Liver (tissue), 9 donors: Measurements from ENCODE around the gene FRAS1. TPM values are rescaled to one million over a fixed set of nuclear protein-coding genes. Genes with fewer than 3 reads are reported as not detected.

ENCODE experiments used
- DNase-seq: peaks from one replicate; pipeline ENCODE4 v3.0.0-alpha.2; 2017; ENCODE audit warnings: low spot score
- H3K27ac ChIP-seq, 2 donors: one replicate each; pipeline ENCODE4 v1.7.0; 2013; ENCODE audit warnings: inconsistent platforms in 2 of 2, low read length in 2 of 2, control low read depth in 1 of 2, low read depth in 1 of 2, mild to moderate bottlenecking in 1 of 2
- H3K27me3 ChIP-seq, 4 donors: one replicate each; pipeline versions ENCODE4 v1.6.1 to v1.7.0; 2013; ENCODE audit warnings: low read length in 3 of 4, inconsistent platforms in 1 of 4, mild to moderate bottlenecking in 1 of 4, moderate library complexity in 1 of 4; ENCODE audit not compliant: control insufficient read depth in 4 of 4, insufficient read depth in 4 of 4
- H3K36me3 ChIP-seq, 4 donors: one replicate each; pipeline versions ENCODE4 v1.6.1 to v1.7.0; 2013; ENCODE audit warnings: low read length in 3 of 4, mild to moderate bottlenecking in 3 of 4, low read depth in 1 of 4, moderate library complexity in 1 of 4; ENCODE audit not compliant: control insufficient read depth in 4 of 4, insufficient read depth in 3 of 4
- H3K4me1 ChIP-seq, 4 donors: one replicate each; pipeline versions ENCODE4 v1.6.1 to v1.7.0; 2013; ENCODE audit warnings: low read length in 3 of 4, mild to moderate bottlenecking in 3 of 4, moderate library complexity in 1 of 4; ENCODE audit not compliant: control insufficient read depth in 4 of 4, insufficient read depth in 4 of 4
- H3K4me3 ChIP-seq, 3 donors: one replicate each; pipeline versions ENCODE4 v1.6.1 to v1.7.0; 2013; ENCODE audit warnings: low read length in 3 of 3, control low read depth in 1 of 3, low read depth in 1 of 3, mild to moderate bottlenecking in 1 of 3
- H3K9ac ChIP-seq, 2 donors: one replicate each; pipeline ENCODE4 v1.7.0; 2013; ENCODE audit warnings: low read length in 2 of 2, mild to moderate bottlenecking in 2 of 2, moderate library complexity in 2 of 2, control low read depth in 1 of 2, low read depth in 1 of 2
- H3K9me3 ChIP-seq, 4 donors: one replicate each; pipeline versions ENCODE4 v1.6.1 to v1.7.0; 2013; ENCODE audit warnings: low read length in 3 of 4; ENCODE audit not compliant: control insufficient read depth in 4 of 4
- ATF3 ChIP-seq: IDR thresholded peaks from 2 replicates; pipeline ENCODE4 v1.6.1; 2016; ENCODE audit warnings: antibody characterized with exemption
- CTCF ChIP-seq: fragments of 150-350 bp; IDR thresholded peaks from 2 replicates; pipeline ENCODE4 v1.5.1; 2017; ENCODE audit warnings: improper control_type of control experiment, low read depth, low read length; ENCODE audit not compliant: missing input control
- EGR1 ChIP-seq, 2 donors: IDR thresholded peaks; 2 replicates each; pipeline ENCODE4 v1.6.1; 2016 to 2018; ENCODE audit warnings: antibody characterized with exemption in 2 of 2, low read depth in 2 of 2
- FOXA1 ChIP-seq: IDR thresholded peaks from 2 replicates; pipeline ENCODE4 v1.6.1; 2016; ENCODE audit warnings: antibody characterized with exemption
- FOXA2 ChIP-seq: IDR thresholded peaks from 2 replicates; pipeline ENCODE4 v1.6.1; 2016; ENCODE audit warnings: antibody characterized with exemption
- GABPA ChIP-seq, 2 donors: IDR thresholded peaks in 1 of 2; conservative IDR thresholded peaks in 1 of 2; 2 replicates each; pipeline ENCODE4 v1.6.1; 2016; ENCODE audit warnings: antibody characterized with exemption in 2 of 2, mild to moderate bottlenecking in 1 of 2, moderate library complexity in 1 of 2
- HNF4A ChIP-seq, 2 donors: conservative IDR thresholded peaks; 2 replicates each; pipeline ENCODE4 v1.6.1; 2016; ENCODE audit warnings: antibody characterized with exemption in 2 of 2, mild to moderate bottlenecking in 2 of 2
- HNF4G ChIP-seq: IDR thresholded peaks from 2 replicates; pipeline ENCODE4 v1.6.1; 2016; ENCODE audit warnings: antibody characterized with exemption
- NR2F2 ChIP-seq: IDR thresholded peaks from 2 replicates; pipeline ENCODE4 v1.6.1; 2016; ENCODE audit warnings: antibody characterized with exemption
- RAD21 ChIP-seq, 2 donors: IDR thresholded peaks; 2 replicates each; pipeline ENCODE4 v1.6.1; 2016; ENCODE audit warnings: antibody characterized with exemption in 2 of 2, mild to moderate bottlenecking in 2 of 2
- RXRA ChIP-seq, 2 donors: IDR thresholded peaks; 2 replicates each; pipeline ENCODE4 v1.6.1; 2017 to 2018; ENCODE audit warnings: antibody characterized with exemption in 2 of 2, mild to moderate bottlenecking in 1 of 2
- SP1 ChIP-seq: IDR thresholded peaks from 2 replicates; pipeline ENCODE4 v1.6.1; 2018; ENCODE audit warnings: antibody characterized with exemption, mild to moderate bottlenecking
- TAF1 ChIP-seq: conservative IDR thresholded peaks from 2 replicates; pipeline ENCODE4 v1.6.1; 2016; ENCODE audit warnings: antibody characterized with exemption, mild to moderate bottlenecking
- YY1 ChIP-seq: IDR thresholded peaks from 2 replicates; pipeline ENCODE4 v1.6.1; 2016; ENCODE audit warnings: antibody characterized with exemption, mild to moderate bottlenecking
- ZBTB33 ChIP-seq: IDR thresholded peaks from 2 replicates; pipeline ENCODE4 v1.6.1; 2016; ENCODE audit warnings: antibody characterized with exemption
- WGBS: extraction: QIAGEN DNeasy Blood & Tissue Kit; methylation state at CpG from one replicate; pipeline ENCODE4 v1.1.7; 2013; 5-methylcytosine and 5-hydroxymethylcytosine counted together
- polyA plus RNA-seq, 2 donors: library from polyadenylated mRNA; stranded (reverse) in 1 of 2; unstranded in 1 of 2; fragments of 200-250 nt in 1 of 2; fragments of >200 nt in 1 of 2; fragmentation: Nextera tagmentation in 1 of 2; extraction: Ambion mirVana in 1 of 2; gene quantifications; one replicate each; pipeline versions ENCODE4 v1.2.1 to v1.2.3, GENCODE V29; 2013 to 2015
- total RNA-seq, 2 donors: library from RNA; depleted of rRNA; stranded (reverse); fragments of >200 nt; gene quantifications; one replicate each; pipeline ENCODE4 v1.2.3, GENCODE V29; 2014
- TF ChIP-seq, protein P1 (sequence below): IDR thresholded peaks from 2 replicates; pipeline ENCODE4 v1.6.1; 2016; ENCODE audit warnings: antibody characterized with exemption
- donor health status: healthy.
- donor health status: healthy.
- donor health status: healthy.
- donor health status: healthy.
- donor health status: healthy.

Gene FRAS1
- total and polyA plus RNA-seq, 4 donors: 0.08 to 6.0 (median 1.1) TPM

DNA sequence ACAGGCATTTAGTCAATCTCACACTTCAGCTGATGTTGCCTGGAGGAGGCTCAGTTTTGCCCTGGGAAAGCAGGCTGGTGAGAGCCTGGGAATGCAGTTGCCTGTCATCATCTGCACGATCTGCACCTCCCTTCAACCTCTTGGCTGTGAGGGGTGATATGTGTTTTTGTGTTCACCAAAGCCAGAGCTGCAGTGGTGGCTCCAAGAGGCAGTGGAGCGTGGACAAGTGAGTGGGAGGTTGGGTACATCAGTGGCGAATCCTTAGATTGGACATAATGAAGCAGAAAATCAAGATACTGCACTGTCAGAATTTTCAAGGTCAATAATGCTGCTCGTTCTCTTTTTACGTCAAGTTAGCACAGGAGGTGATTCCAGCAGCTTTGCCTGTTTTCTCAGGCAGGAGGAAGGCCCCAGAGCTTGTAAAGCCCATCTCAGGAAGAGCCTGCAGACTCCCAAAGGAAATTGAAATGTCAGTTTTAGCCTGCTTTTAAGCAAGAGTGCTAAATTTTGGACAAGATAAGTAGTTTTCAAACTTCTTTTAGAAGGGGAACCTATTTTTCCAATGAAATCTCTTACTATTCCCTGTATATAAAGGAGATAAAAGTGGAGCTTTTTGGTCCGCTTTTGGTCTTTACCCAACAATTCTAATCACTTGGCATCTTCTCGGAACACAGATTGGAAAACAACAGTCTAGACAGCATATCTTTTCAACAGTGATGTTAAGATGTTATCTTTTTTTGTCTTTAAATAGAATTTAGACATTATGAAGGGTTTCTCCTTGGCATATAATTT is 92.8 kb downstream of the FRAS1 start:
- H3K9ac ChIP-seq: no peak overlapping the region
- H3K4me1 ChIP-seq: no peaks in the 10 kb centered on the region
- H3K36me3 ChIP-seq: no peaks in the 10 kb centered on the region
- 64% methylated on average over 7 of the region's 7 CpGs for WGBS
- H3K27ac ChIP-seq: no peak overlapping the region
- H3K27me3 ChIP-seq: no peaks in the 10 kb centered on the region
- no peak overlapping the region for H3K4me3 ChIP-seq
- DNase-seq: no peak
- TF ChIP-seq YY1 (no peak), ZBTB33 (no peak), GABPA (IDR thresholded peaks at IDR 0.05 in 1 of 2, conservative IDR thresholded peaks at IDR 0.05 in 1 of 2) (no peak), FOXA1 (no peak), CTCF (no peak), RXRA (IDR thresholded peaks at IDR 0.05) (no peak), RAD21 (IDR thresholded peaks at IDR 0.05) (no peak), HNF4G (no peak), SP1 (no peak), NR2F2 (no peak), ATF3 (no peak), FOXA2 (no peak)
- TF ChIP-seq, protein P1, sequence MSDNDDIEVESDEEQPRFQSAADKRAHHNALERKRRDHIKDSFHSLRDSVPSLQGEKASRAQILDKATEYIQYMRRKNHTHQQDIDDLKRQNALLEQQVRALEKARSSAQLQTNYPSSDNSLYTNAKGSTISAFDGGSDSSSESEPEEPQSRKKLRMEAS: no peak
- no peaks in the 10 kb centered on the region for H3K9me3 ChIP-seq

- Histone ChIP-seq H3K4me3 (no peak overlapping the region), H3K4me1 (no peaks in the 10 kb centered on the region), H3K9me3 (no peaks in the 10 kb centered on the region), H3K27ac (no peak overlapping the region), H3K27me3 (no peaks in the 10 kb centered on the region), H3K36me3 (no peaks in the 10 kb centered on the region), H3K9ac (no peak overlapping the region)
- 42% methylated on average over 4 of the region's 4 CpGs for WGBS
- DNase-seq: no peak
- no peak for TF ChIP-seq NR2F2
- TF ChIP-seq FOXA2: no peak
- no peak for TF ChIP-seq EGR1 (IDR thresholded peaks at IDR 0.05; ENCODE audit: low read depth in 2 of 2)
- TF ChIP-seq RXRA (IDR thresholded peaks at IDR 0.05): no peak
- no peak for TF ChIP-seq RAD21 (IDR thresholded peaks at IDR 0.05)
- TF ChIP-seq ZBTB33: no peak
- TF ChIP-seq YY1: no peak
- TF ChIP-seq FOXA1: no peak
- no peak for TF ChIP-seq GABPA (IDR thresholded peaks at IDR 0.05 in 1 of 2, conservative IDR thresholded peaks at IDR 0.05 in 1 of 2)
- no peak for TF ChIP-seq HNF4G
- TF ChIP-seq TAF1: no peak
- no peak for TF ChIP-seq CTCF
- no peak for TF ChIP-seq HNF4A (conservative IDR thresholded peaks at IDR 0.05)
These were observed 93.4 kb downstream of the FRAS1 start for GRCh38 chr4:78150543-78150864.
